Measurements from ENCODE around the gene GNAZ. TPM values are rescaled to one million over a fixed set of nuclear protein-coding genes. Genes with fewer than 3 reads are reported as not detected.

Gene GNAZ
- total RNA-seq, 1 donor from 2014 or later: 0.39 TPM

DNA sequence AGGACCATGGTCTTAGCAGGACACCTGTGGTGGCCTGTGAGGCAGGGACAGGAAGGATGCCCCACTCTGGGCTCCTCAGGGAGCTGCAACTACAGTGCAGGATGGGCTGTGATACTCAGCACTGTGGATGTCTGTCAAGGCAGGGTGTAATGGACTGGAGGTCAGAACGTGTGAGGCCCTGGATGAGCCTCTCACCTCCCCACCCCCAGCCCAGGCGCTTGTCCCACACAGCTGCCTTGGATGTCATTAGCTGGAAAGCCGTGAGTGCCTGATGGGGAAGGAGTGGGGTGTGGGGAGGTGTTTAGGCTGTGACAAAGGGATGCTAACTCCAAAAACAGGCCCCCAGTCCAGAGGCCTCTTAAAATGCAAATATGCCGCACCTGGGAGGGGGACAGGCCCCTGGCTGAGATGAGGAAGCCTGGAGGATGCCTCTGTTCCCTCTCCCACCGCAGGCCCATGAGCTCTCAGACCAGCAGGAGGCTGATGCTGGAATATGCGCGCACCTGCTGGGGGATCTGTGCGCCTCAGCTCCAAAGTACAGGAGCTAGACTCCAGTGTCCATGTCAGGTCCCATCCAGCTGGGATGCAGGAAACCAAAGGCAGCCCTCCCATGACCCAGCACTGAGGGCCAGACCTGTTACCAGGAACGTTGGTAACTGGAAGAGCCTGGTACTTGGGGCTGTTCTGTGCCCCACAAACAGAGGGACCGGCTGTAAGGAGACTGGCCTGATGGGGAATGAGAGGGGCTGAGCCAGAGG is 46.4 kb downstream of the GNAZ start:
- H3K4me3 Mint-ChIP-seq (ENCODE audit: low read depth): no peak overlapping the region
- H3K27me3 Mint-ChIP-seq (ENCODE audit: low read depth): no peaks in the 10 kb centered on the region
- H3K9me3 Mint-ChIP-seq: no peaks in the 10 kb centered on the region
- intact Hi-C loops (cut with micrococcal nuclease): no loop called here
- H3K4me1 Mint-ChIP-seq (ENCODE audit: low read depth): peaks cover 8% of the 10 kb centered on the region
- no peak overlapping the region for H3K27ac Mint-ChIP-seq
- no peaks in the 10 kb centered on the region for H3K36me3 Mint-ChIP-seq (ENCODE audit: low read depth)
- DNase-seq (ENCODE audit: low spot score): no peak

DNA sequence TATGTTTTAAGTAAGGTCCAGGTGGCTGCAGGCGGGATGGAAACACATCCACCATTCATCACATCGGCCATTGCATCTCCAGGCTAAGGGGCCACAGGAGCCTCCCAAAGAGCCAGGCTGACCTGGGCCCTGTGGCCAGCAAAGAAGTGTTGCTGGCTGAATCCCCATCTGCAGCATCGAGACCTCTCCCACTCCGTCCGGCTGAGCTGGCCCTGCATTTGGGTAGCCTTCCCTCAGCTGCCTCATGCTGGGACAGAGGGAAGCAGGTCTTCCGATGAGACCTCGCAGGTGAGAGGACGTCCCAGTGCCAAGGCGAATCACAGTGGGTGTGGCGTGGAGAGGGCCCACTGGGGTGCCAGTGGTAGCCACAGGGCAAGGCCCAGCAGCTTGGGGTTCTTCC is 47.0 kb downstream of the GNAZ start:
- H3K9me3 Mint-ChIP-seq: no peaks in the 10 kb centered on the region
- no peak for DNase-seq (ENCODE audit: low spot score)
- H3K36me3 Mint-ChIP-seq (ENCODE audit: low read depth): no peaks in the 10 kb centered on the region
- no peak overlapping the region for H3K27ac Mint-ChIP-seq
- no peaks in the 10 kb centered on the region for H3K27me3 Mint-ChIP-seq (ENCODE audit: low read depth)
- peaks cover 8% of the 10 kb centered on the region for H3K4me1 Mint-ChIP-seq (ENCODE audit: low read depth)
- intact Hi-C loops (cut with micrococcal nuclease): no loop called here
- H3K4me3 Mint-ChIP-seq (ENCODE audit: low read depth): no peak overlapping the region

DNA sequence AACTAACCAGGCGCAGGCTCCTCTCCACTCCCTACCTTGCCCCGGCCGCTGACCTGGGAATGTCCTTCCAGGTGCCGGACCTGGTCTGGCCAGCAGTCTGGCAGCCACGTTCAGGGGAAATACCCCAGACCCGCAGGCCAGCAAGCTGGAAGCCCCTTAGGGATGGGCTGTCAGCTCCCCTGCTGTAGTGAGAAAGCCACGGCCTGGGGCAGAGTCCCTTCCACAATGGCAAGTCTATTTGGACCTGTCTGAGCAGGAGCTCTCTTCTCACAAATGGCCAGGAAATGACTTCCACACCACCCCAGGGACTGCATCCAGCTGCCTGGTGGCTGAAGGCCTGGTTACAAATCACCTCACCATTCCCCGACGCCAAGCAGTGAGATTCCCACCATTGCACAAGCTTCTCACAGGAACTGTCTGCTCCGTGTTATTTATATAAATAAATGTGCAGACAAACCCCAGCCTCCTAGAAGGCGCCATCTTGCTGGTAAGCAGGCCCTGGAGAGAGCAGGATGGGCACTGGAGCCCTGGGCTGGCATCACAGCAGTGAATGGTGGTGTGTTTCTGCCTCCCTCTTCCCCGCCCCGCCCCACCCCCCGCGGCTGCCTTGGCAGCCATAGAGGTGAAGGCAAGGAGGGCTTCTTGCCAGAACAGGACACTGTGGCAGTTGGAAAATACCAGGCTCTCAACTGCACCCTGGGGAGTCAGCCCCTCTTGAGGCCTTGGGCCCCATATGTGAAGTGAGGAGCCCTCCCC is 47.8 kb downstream of the GNAZ start:
- no peaks in the 10 kb centered on the region for H3K36me3 Mint-ChIP-seq (ENCODE audit: low read depth)
- no peak overlapping the region for H3K4me3 Mint-ChIP-seq (ENCODE audit: low read depth)
- intact Hi-C loops (cut with micrococcal nuclease): no loop called here
- peaks cover 8% of the 10 kb centered on the region for H3K4me1 Mint-ChIP-seq (ENCODE audit: low read depth)
- H3K27ac Mint-ChIP-seq: no peak overlapping the region
- no peak for DNase-seq (ENCODE audit: low spot score)
- no peaks in the 10 kb centered on the region for H3K9me3 Mint-ChIP-seq
- H3K27me3 Mint-ChIP-seq (ENCODE audit: low read depth): no peaks in the 10 kb centered on the region

DNA sequence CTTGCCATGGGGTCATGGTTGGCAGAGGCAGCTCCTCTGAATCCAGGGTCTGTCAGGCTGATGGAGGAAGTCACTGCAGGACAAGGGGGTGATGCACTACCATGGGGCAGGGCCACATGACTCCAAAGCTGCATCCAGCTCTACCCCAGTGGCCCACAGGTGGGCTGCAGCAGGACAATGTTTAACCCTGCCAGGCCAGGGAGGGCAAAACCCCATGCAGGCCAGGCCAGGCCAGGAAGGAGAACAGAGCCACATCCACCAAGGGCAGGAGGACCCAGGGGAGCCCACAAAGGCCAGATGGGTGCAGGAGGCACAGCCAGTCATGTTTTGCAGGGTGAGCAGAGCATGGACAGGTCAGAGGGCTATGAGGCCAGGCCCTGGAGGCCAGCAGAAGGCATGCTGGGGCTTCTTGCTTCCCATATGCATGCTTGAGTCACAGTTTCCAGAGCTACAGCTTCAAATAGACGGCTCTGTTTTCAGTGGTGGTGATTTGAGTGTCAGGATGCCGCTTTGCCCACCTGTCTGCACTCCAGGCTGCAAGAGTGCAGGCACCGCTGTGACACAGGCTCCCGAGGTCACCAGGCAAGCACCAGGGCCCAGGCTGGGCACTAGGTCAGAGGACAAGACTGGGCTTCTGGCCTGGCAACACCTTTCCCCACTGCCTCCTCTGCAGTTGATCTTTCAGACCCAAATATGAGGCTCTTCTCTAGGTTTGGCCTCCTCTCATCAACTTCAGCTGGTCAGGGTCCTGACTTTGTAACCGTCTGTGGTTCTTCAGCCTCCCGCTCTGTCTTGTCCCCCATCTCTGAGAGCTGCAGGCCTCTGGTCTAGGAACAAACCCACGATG is 48.6 kb downstream of the GNAZ start:
- H3K4me3 Mint-ChIP-seq (ENCODE audit: low read depth): no peak overlapping the region
- peak overlapping the region; percentile 81 for H3K27ac Mint-ChIP-seq
- H3K4me1 Mint-ChIP-seq (ENCODE audit: low read depth): peaks cover 8% of the 10 kb centered on the region
- H3K27me3 Mint-ChIP-seq (ENCODE audit: low read depth): no peaks in the 10 kb centered on the region
- intact Hi-C loops (cut with micrococcal nuclease): no loop called here
- H3K9me3 Mint-ChIP-seq: no peaks in the 10 kb centered on the region
- no peak for DNase-seq (ENCODE audit: low spot score)
- H3K36me3 Mint-ChIP-seq (ENCODE audit: low read depth): no peaks in the 10 kb centered on the region

DNA sequence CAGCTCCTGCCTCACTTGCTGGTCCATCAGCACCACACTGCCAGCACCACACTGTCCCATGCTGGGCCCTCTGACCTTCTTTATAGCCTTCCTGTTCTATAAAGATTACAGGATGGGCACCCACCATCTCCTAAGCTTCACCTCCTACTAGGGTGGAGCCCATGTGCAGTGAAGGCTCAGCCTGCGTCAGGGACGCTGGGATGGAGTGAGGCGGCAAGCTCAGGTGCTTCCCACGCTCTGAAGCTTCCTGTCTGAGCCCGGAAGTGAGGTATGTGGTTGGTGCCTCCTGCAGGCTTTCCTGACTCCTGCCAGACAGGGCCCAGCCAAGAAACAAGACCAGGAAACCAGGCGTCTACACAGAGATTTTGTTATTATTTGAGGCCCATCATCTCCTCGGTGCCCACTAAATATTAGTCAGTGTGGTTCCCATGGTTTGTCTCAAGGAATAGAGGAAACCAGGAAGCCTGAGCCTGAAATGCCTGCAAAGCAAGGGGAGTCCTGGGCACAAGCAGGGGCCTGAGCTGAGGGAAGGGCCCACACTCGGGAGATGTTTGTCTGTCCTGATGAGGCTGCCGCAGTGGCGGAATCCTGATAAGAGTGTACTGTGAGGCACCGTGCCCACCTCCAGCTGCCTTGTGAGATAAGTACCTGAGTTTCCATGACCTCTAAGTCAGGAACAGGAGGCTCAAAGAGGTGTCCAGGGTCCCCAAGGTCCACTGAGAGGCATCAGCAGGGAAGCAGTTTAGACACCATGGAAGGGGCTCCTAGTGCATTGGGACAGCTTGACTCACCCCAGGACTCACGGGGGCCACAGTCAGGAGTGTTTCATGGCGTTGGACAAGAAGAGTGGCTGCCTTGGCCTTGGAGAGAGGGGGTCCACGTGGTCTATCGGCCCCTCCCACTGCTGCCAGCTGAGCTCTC is 49.4 kb downstream of the GNAZ start:
- no peaks in the 10 kb centered on the region for H3K27me3 Mint-ChIP-seq (ENCODE audit: low read depth)
- peak overlapping the region; percentile 81 for H3K27ac Mint-ChIP-seq
- H3K4me3 Mint-ChIP-seq (ENCODE audit: low read depth): no peak overlapping the region
- DNase-seq (ENCODE audit: low spot score): peak; percentile 12
- H3K4me1 Mint-ChIP-seq (ENCODE audit: low read depth): peaks cover 8% of the 10 kb centered on the region
- no peaks in the 10 kb centered on the region for H3K9me3 Mint-ChIP-seq
- intact Hi-C loops (cut with micrococcal nuclease): no loop called here
- H3K36me3 Mint-ChIP-seq (ENCODE audit: low read depth): no peaks in the 10 kb centered on the region

DNA sequence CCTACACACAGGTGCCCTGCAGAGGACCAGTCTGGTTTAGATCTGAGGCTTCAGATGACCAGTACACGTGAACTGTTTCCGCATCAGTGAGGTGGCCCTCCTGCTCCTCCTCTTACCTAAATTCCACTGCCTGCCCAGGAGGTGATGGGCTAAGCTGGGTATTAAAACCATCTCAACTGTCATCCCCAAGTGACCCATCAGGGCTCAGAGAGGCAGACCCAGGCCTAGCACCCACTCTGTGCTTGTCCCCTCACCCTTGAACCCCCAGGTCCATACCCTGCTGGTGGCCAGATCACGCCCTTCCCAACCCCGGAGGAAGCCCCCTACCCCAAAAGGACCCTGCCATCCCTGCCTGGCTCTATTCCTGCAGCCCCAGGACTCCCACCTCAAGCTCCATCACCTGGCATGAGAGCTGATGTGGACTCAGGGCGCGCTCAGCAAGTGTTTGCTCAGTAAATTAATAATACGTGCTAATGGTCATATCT is 50.1 kb downstream of the GNAZ start:
- no peaks in the 10 kb centered on the region for H3K9me3 Mint-ChIP-seq
- peaks cover 8% of the 10 kb centered on the region for H3K4me1 Mint-ChIP-seq (ENCODE audit: low read depth)
- H3K36me3 Mint-ChIP-seq (ENCODE audit: low read depth): no peaks in the 10 kb centered on the region
- intact Hi-C loops (cut with micrococcal nuclease): no loop called here
- no peaks in the 10 kb centered on the region for H3K27me3 Mint-ChIP-seq (ENCODE audit: low read depth)
- no peak overlapping the region for H3K4me3 Mint-ChIP-seq (ENCODE audit: low read depth)
- DNase-seq (ENCODE audit: low spot score): no peak
- no peak overlapping the region for H3K27ac Mint-ChIP-seq

DNA sequence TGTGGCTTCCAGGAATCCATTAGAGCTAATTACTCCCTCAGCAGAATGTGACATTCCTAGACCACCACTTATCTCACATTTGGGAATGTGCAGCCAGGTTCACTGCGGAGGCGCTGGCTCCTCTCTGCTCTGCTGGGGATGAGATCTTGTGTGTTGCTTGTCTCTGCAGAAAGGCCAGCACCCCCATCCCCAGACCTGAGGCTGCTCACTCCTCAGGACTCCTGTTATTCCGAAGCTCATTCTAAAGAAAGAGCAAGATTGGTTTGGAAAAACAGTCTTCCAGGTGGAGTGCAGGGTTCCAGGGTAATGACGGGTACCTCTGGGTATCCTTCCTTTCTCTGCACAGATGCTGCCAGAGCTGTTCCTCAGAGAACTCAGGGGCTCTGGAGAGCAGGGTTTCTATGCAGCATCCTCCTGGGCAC is 50.7 kb downstream of the GNAZ start:
- DNase-seq (ENCODE audit: low spot score): no peak
- intact Hi-C loops (cut with micrococcal nuclease): no loop called here
- no peak overlapping the region for H3K27ac Mint-ChIP-seq
- peaks cover 8% of the 10 kb centered on the region for H3K4me1 Mint-ChIP-seq (ENCODE audit: low read depth)
- H3K36me3 Mint-ChIP-seq (ENCODE audit: low read depth): no peaks in the 10 kb centered on the region
- H3K4me3 Mint-ChIP-seq (ENCODE audit: low read depth): no peak overlapping the region
- H3K9me3 Mint-ChIP-seq: no peaks in the 10 kb centered on the region
- no peaks in the 10 kb centered on the region for H3K27me3 Mint-ChIP-seq (ENCODE audit: low read depth)

DNA sequence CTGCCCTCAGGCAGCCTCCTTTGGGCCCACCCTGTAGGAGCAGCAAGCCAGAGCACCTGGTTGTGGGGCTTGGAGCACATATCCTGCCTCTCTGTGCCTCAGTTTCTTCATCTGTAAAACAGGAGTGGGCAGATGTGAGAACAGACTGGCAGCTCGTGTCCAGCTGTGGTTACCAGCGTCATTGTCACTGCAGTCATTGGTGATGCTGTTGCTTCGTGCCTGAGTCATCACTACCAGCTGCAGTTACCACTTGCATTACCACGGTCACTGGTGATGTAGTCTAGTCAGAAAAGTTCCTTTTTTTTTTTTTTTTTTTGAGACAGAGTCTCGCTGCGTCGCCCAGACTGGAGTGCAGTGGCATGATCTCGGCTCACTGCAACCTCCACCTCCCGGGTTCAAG is 51.1 kb downstream of the GNAZ start:
- Mint-ChIP-seq H3K27ac (no peak overlapping the region), H3K36me3 (ENCODE audit: low read depth) (no peaks in the 10 kb centered on the region), H3K4me1 (ENCODE audit: low read depth) (peaks cover 8% of the 10 kb centered on the region), H3K27me3 (ENCODE audit: low read depth) (no peaks in the 10 kb centered on the region), H3K9me3 (no peaks in the 10 kb centered on the region), H3K4me3 (ENCODE audit: low read depth) (no peak overlapping the region)
- no peak for DNase-seq (ENCODE audit: low spot score)
- intact Hi-C loops (cut with micrococcal nuclease): no loop called here

DNA sequence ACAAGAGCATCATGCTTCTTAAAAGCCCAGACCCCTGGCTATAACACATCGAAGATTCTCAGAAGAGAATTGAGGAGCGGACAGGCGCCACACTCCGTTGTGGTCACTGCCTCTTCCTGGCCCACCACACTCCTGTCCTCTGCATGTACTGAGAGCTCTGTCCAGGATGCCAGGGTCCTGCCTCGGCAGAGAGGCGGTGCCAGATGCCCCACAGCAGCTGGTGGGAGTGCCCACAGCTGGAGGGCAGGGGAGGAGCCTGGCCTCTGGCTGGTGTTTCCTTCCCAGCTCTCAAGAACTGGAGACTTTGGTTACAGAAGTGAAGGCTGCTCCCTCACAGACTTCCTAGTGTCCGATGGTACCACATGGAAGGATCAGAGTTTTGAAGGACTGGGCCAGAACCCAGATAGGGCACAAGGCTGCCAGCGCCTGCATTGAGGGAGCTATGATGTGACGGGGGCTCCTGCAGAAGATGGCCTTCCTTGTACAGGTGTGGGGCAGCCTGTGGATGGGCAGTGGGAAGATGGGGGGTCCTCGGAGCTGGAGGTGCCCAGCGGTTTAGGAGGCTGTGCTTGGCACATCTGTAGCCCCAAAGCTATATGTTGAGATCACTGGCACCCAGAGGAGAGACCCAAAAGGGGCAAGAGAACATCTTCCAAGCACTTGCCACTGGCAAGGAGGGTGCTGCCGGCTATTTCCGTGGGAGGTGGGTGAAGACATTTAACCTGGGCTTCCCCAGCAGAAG is 52.1 kb downstream of the GNAZ start:
- Mint-ChIP-seq H3K36me3 (ENCODE audit: low read depth) (no peaks in the 10 kb centered on the region), H3K9me3 (no peaks in the 10 kb centered on the region), H3K4me1 (ENCODE audit: low read depth) (peaks cover 8% of the 10 kb centered on the region), H3K27ac (no peak overlapping the region), H3K27me3 (ENCODE audit: low read depth) (no peaks in the 10 kb centered on the region), H3K4me3 (ENCODE audit: low read depth) (no peak overlapping the region)
- no peak for DNase-seq (ENCODE audit: low spot score)
- intact Hi-C loops (cut with micrococcal nuclease): no loop called here

DNA sequence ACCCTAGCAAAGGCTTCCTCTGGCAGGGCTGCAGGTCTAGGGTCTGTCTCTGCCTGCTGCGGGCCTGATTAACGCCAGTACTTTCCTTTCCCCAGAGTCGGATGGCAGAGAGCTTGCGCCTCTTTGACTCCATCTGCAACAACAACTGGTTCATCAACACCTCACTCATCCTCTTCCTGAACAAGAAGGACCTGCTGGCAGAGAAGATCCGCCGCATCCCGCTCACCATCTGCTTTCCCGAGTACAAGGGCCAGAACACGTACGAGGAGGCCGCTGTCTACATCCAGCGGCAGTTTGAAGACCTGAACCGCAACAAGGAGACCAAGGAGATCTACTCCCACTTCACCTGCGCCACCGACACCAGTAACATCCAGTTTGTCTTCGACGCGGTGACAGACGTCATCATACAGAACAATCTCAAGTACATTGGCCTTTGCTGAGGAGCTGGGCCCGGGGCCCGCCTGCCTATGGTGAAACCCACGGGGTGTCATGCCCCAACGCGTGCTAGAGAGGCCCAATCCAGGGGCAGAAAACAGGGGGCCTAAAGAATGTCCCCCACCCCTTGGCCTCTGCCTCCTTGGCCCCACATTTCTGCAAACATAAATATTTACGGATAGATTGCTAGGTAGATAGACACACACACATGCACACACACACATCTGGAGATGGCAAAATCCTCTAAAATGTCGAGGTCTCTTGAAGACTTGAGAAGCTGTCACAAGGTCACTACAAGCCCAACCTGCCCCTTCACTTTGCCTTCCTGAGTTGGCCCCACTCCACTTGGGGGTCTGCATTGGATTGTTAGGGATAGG is 52.9 kb downstream of the GNAZ start:
- no peaks in the 10 kb centered on the region for H3K27me3 Mint-ChIP-seq (ENCODE audit: low read depth)
- intact Hi-C loops (cut with micrococcal nuclease): no loop called here
- peaks cover 8% of the 10 kb centered on the region for H3K4me1 Mint-ChIP-seq (ENCODE audit: low read depth)
- H3K4me3 Mint-ChIP-seq (ENCODE audit: low read depth): no peak overlapping the region
- no peak for DNase-seq (ENCODE audit: low spot score)
- H3K36me3 Mint-ChIP-seq (ENCODE audit: low read depth): no peaks in the 10 kb centered on the region
- no peak overlapping the region for H3K27ac Mint-ChIP-seq
- no peaks in the 10 kb centered on the region for H3K9me3 Mint-ChIP-seq

DNA sequence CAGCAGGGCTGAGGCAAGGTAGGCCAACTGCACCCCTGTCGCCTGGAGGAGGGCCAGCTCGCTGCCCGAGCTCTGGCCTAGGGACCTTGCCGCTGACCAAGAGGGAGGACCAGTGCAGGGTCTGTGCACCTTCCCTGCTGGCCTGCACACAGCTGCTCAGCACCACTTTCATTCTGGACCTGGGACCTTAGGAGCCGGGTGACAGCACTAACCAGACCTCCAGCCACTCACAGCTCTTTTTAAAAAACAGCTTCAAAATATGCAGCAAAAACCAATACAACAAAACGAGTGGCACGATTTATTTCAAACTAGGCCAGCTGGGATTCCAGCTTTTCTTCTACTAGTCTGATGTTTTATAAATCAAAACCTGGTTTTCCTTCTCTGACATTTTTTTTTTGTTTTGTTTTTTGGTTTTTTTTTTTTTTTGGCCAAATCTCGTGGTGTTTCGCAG is 53.5 kb downstream of the GNAZ start:
- Mint-ChIP-seq H3K4me1 (ENCODE audit: low read depth) (peaks cover 8% of the 10 kb centered on the region), H3K27ac (no peak overlapping the region), H3K9me3 (no peaks in the 10 kb centered on the region), H3K36me3 (ENCODE audit: low read depth) (no peaks in the 10 kb centered on the region), H3K4me3 (ENCODE audit: low read depth) (no peak overlapping the region), H3K27me3 (ENCODE audit: low read depth) (no peaks in the 10 kb centered on the region)
- DNase-seq (ENCODE audit: low spot score): no peak
- intact Hi-C loops (cut with micrococcal nuclease): no loop called here
